GM19043 (cell line): Measurements from ENCODE around the gene DLL1.

Source experiments
- ATAC-seq: cut with Tn5 transposase; IDR thresholded peaks from one replicate; pipeline ENCODE4 v1.9.1; 2021; ENCODE audit warnings: low read depth; ENCODE audit not compliant: unreplicated experiment

The DLL1 gene

DNA sequence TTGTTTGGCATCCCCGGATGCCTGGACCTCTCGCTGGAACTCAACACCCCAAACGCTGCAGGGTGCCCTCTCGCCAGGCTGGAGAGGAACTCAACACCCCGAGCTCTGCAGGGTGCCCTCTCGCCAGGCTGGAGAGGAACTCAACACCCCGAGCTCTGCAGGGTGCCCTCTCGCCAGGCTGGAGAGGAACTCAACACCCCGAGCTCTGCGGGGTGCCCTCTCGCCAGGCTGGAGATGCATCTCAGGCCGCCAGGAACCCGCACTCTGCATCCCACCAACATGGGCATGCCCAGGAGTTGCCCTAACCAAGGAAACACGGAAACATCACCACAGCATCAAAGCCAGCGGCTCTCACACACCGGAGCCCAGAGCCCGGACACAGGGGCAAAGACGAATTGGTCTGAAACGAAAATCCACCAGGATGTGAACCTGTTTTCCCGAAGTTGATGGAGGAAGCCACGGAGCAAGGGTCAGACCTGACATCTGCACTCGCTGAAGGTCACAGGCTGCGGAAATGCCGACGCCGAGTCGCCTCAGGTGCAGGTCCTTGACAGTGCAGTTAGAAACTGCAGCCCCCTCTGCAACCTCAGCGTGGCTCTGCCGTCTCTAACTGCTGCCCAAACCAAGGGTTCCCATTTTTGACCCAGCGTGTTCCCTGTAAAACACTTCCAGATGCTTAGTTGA lies 37.5 kb downstream of the DLL1 start:
- ATAC-seq = no peak

DNA sequence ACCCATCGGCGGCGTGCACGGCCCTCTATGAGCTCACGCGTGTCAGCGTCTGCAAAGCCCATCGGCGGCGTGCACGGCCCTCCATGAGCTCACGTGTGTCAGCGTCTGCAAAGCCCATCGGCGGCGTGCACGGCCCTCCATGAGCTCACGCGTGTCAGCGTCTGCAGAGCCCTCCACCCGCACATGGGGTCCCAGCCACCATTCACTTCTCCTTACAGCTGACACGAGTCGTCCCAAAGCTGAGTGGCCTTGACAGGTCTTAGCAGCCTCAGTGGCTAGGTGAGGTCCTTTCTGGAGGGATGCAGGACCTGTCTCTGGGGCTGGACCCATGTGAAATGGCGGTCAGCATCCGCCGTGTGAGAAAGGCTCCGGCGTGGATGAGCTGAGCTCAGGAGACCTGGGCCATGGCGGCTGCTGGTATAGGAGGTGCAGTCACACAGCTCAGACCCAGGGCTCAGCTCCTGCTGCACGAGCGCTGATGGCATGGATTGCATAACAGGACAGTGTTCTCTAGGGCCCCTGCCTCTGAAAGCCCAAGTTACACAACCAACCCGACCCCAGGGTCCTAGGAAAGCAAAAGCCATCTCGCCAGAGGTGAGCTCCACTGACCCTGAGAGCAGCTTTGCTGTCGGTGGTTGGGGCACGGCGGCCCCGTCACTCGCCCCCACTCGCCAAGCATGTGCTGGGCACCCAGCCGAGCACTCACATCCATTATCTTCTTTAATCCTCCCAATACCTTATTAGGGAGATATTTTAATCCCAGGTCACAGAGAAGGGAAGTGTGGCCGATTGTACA lies 38.9 kb downstream of the DLL1 start:
- no peak for ATAC-seq

DNA sequence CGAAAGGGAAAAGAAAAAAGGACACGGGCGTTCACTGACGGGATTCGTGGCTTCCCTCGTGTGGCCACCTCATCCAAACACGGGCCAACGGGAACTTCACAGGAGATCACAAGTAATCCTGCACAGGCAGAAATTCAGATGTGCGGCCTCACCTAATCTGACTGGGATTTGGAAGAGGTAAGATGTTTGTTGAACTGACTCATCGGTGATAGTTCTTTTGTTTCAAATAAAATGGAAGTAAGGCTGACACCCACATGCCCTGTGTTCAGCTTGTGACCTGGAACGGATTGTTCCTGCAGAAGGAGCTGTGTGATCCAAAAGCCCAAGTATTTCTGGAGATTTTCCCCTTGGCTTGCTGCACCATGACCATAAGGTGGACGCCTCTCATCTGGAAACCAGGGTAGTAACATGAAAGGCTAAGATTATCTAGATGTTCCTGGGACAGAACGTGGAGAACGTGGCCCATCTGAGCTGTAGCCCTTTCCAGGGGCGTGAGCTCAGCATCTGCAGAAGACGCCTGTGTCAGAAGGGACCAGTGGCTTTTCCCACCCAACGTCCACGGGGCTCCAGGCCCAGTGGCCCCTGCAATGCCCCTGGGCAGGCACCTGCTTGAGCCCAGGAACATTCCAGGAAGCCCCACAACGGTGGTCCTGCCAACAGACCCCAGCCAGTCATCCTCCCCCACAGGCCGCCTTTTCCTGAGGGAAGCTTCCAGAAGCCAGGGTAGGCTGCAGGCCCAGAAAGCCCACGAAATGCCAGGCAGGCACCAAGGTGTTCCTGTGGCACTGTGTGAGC lies 39.7 kb downstream of the DLL1 start:
- ATAC-seq = no peak

DNA sequence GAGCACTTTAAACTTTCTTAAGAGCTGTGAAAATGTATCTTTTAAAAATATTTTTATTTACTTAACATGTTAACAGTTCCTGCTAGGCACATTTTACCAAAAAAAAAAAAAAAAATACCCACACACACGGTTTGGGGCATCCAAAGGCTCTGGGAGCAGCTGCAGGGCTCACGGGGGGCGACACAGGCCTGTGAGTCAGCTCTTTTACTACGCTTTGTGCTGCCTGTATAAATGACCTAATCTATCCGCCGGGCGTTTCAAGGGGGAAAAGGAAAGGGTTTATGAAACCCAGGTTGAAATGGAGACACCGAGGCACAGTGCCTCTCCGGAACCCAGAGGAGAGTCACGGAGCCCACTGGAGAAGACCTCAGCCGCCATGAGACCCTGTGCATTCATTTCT lies 40.4 kb downstream of the DLL1 start:
- no peak for ATAC-seq

DNA sequence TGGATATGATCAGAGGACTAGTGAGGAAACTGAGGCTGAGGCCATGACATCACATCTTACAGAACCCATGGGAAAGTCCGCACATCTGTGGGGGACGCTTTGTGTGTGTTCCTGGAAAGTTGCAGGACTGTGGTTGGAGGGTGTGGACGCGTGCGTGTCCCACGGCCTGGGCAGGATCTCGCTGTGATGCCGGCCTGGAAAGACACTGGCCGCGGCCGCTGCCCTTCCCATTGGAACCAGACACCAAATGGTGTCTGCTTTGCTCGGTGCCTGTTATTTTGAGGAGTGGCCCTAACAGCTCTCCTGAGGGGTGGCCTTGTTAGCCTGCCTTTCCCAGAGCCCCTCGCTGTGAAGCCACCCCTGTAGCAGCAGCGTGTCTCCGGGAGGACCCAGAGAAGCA lies 41.1 kb downstream of the DLL1 start:
- ATAC-seq = no peak

DNA sequence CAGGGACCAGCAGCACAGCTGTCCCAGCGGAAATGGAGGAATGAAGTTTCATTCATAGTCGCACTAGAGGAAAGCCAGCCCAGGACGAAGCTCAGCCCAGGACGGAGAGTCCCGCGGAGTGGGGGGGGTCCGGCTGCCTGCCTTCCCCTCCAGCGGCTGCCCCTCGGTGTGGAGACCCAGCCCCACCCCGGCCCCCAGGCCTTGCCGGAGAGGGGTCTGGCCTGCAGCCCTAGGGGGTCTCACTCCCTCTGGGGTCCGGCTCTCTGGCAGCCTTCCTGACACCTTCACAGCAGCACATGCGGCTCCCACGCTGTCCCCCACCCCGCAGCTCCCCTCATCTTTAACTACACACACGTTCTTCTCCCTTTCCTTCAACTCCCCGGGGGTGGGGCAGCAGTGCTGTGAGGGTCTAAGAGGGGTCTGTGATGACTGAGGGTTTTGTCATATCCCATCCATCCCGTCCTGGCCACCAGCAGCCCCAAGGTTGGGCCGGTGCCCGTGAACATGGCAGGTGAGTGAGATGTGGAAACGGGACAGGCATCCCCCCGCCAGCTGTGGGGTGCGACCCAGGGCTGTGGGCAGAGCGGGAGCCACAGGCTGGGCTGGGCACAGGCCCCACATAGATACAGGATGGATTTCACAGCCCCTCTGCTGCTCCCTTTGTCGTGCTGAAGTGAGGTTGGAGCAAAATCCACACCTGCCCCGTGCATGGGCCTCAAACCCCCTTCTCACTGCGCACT lies 41.8 kb downstream of the DLL1 start:
- ATAC-seq = no peak

DNA sequence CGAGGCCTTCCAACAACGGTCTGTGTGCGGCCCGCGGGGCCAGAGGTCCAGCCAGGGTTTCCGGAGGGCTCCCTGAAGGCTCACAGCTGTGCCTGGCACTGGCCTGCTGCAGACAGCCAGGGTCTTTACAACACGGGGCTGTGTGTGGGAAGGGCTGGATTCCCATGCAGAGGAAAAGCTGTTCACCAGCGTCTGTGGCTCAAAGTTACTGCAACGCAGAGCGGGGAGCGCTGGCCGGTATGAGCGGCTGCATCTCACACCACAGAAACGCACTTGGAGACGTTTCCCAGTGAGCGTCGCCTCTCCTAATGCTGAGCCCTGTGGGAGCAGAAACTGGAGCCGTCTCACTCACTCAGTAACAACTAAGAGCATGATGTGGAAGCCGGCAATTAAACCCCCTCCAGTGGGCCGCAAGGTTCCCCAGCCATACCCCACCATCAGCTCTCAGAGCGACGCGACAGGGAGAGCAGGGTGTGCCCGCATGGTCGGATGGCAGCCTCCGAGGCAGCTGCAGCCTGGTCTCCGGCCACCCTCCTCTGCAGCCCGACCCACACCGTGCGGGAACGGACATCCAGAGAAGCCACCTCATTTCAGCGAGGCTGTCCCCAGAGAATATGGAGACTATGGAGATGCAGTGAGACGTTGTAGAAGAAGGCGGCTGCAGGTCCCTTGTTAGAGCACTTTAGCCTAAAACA lies 42.6 kb downstream of the DLL1 start:
- ATAC-seq = no peak

DNA sequence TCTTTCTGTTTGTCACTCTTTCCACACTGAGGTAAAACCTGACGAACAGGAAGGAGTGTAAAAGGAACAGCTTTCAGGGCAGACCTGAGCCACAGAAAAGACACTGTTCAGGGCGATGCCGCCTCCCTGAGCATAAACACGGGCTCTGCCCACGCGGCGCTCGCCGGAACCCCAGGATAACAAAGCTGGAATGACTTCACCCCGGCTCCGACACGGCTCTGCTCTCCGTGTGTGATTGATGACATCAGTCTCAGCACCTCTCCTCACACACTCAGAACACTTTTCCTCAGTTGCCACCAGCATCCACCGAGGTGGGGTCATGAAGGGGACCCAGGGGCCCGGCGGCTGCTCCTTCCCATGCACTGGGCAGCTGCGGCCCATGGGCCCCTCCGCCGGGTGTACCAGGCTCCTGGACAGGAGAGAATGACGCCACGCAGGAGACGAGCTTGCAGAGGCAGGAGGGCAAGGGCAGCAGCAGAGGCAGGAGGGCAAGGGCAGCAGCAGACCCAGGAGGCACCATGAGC lies 43.6 kb downstream of the DLL1 start:
- ATAC-seq = no peak

DNA sequence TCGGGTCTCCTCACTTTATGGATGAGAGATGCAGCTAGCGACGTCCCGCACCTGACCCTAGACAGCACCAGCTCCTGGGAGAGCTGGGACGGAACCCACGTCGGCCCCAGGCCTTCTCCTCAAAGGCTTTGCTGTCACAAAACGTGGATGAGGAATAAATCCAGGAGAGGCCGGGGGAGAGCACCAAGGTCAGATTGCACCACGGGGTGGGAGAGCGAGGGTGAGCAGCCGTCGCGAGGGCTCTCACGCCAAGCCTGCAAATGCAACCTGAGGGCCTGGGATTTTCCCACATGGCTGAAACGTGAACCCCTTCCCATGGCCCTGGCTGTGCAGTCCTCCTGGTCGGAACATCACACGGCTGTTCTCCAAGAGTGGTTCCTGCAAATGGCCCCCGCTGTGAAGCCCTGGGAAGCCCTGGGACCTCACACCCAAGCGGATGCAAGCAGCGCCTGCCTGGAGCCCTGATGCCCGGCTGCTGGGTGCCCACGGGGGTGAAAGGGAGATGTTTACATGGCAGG lies 45.3 kb downstream of the DLL1 start:
- no peak for ATAC-seq

DNA sequence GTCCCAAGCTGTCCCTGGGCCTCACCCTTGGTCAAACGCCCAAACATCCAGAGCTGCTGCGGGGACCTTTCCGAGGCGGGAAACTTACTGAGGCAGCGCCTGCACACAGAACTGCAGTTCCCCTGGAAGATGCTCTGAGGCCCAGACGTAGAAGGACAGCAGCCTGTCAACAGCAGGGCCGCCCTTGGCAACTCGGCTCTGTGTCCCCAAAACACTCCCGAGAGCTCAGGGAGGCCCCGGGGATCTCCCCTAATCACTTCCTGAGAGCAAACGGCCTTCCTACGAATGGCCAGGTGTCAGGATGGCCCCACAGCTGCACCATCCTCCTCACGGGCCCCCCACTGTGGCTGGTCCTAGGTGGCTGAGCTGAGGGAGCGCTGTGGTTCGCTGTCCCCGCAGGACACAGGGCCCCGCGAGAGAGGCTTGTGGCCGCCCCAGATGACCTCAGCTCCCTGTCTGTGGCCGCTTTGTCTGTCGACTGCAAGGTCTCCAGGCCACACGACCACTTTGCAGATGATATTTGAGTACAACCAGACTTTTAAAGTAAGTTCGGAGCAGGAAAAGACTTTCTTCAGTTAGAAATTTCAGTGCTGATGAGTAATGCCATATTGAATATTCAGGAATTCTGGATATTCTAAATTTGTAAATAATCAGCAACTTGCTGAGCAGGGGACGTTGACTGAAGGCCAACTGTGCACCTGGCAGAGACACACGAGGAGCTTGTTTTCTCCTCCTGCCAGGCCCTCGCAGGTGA lies 46.0 kb downstream of the DLL1 start:
- ATAC-seq = no peak

DNA sequence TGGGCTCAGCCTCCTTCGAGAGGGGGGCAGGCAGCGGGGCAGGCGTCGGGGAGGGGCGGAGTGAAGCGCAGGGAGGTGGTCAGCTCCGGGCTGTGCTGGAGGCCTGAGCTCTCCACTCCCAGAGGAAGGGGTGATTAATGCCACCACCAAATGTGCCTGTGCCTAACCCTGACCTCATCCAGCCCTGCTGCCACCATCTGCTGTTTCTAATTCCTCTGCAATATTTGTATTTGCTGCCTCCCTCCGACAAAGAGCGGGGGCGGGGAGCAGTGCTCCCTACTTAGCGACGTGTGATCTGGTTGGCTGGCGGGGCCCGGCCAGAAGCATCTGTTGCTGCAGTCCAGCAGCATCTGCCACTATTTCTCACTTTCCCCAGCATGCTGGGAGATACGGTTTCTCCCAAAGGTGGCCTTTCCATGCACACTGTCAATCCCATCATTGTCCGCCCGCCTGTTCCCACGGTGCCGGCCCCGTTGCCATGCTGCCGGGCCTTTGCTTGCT lies 47.0 kb downstream of the DLL1 start:
- ATAC-seq = no peak

DNA sequence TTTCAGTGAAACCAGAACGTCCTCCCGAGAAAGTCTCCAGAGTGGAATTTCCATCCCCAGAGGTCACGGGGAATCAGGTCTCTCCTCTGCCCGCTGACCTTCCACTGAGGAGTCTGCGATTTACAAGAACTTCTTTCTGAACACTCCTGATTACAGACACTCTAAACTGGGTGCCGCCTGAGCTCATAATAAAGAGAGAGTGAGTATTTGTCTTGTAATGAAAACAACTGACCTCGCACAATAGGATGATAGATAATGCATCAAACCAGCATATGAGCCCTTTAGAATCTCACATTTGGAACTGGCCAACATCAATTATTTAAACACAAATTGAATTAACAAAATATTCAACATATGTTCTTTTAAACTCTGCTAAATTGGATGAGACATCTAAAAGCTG lies 47.5 kb downstream of the DLL1 start:
- ATAC-seq = no peak

DNA sequence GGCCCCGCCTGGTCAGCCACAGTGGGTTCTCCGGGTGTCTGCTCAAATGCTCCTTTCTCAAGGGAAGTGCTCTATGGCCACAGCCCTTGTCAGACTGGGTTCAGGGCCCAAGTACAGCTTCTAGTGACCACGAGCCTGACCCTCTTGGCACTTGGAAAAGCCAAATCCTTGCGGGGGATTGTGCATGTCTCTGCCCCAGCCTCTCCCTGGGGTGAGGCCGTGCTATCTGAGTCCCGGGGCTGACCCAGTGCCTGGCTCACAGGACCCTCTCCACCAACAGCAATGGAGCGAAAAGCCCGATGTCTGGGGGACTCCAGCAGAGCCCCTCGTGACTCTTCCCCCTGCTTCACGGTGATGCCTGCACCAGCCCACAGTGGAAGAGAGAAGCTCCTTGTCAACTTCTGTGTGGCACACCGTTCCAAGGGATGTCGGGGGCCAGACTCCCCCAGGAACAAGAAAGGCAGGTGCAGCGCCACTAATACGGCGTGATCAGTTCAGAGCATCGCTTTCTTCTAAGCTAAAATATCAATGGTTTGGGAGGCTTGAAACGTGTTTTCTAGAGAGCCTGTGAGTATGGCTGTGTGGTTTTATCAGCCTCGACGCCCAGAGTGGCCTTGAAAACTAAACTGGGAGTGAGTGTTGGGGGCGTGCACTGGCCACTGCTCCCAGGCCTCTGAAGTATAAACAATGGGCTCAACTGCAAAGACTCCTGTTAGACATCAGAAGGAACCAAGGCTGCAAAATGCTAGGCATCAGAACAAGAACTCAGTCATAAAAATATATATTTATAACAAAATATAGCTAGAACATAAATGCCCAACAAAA lies 51.9 kb downstream of the DLL1 start:
- no peak for ATAC-seq

DNA sequence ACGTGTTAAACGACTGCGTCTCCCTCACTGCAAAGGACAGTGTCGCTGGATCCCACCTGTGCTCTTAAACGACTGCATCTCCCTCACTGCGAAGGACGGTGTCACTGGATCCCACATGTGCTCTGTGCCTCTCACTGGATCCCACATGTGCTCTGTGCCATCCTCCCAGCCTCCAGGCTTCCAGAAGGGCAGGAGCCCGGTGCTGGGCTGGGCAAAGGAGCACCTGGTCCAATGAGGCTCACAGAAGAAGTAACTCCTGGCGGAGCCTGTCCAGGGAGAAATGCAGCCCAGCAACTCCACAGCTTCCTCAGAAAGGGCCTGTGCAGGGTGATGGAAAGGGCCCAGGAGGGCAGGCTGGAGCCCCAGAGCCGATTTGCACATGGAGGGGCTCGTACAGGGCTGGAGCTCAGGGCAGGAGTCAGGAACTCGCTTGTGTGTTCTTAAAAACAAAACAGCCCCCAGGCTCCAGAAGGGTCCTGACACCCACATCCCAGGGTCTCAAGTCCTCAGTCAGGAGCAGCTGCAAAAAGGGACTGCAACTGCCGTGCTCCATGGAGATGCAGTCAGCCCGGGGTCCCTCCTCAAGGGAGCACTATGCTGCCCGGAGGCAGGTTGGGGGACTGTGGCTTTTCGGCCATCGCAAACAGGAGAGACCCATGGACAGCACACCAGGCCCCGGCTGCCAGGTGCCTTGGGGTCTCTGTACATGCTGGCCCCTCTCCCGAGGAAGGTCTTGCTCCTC lies 52.7 kb downstream of the DLL1 start:
- ATAC-seq = no peak

DNA sequence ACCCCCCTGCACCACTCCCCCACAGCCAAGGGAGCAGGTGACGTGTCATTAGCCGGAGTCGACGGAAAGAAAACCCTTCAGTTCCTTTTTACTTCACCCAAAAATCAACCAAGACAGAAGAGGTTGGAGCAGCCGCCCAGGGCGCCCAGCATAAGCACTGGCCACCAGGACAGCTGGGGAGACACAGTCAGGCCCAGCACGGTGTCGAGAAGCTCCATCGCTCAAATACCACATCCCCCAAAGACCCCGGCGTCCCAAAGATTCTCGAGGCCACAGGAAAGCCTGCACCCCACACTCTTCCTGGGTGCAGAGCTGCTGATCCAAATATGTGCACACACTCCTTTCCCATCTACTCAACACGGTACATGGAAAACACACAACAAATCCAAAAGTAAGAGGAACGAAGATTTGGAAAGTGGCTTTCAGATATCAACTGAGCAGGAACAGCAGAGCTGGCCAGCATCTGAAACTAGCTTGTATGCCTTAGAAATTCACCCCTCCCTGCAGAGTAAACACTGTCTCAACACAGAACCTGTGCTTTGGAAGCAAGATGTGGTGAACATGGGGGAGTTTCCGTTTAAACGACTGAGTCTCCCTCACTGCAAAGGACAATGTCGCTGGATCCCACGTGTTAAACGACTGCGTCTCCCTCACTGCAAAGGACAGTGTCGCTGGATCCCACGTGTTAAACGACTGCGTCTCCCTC lies 54.6 kb downstream of the DLL1 start:
- ATAC-seq = no peak

DNA sequence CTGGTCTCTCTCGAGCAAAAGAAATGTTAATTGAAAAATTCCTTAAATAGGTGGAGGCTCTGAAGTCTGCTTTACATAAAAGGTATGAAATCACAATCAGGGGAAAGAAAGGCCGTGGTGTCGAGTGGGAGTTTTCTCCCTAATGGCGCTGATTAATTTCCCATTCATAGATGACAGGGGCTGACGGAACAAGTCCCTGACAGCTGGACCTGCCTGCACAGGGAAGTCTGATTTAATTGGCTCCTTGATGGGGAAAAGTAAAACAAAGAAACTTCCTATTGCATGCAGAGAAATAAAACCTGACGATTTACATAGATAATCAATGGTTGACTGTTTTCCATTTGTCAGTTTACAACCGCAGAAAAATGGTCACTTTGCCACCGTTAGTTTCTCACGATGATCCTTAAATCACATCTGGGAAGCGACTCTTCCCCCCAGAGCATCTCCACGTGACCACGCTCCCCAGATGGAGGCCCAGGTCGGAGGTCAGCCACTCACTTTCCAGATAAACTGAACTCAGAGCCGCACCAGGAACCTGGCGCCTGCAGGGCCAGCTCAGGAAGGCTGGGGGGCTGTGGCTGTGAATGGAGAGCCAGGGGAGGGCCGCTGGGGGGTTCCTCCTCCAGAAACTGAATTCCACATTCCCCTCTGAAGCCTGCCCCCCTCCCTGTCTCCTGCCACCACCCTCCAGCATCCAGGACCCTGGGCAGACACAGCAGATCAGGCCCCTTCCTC lies 55.3 kb downstream of the DLL1 start:
- ATAC-seq = no peak
